HG03439 (cell line): ENCODE data around the gene KRTAP3-2.
"Not testable (repeated sequence)": the region's sequence is repeated elsewhere in the genome, so short reads cannot be mapped to it uniquely, and the experiment has no call there.

Source experiments
- ATAC-seq: cut with Tn5 transposase; IDR thresholded peaks from one replicate; pipeline ENCODE4 v1.9.1; 2021; ENCODE audit warnings: mild to moderate bottlenecking, moderate library complexity; ENCODE audit not compliant: unreplicated experiment

The KRTAP3-2 gene

DNA sequence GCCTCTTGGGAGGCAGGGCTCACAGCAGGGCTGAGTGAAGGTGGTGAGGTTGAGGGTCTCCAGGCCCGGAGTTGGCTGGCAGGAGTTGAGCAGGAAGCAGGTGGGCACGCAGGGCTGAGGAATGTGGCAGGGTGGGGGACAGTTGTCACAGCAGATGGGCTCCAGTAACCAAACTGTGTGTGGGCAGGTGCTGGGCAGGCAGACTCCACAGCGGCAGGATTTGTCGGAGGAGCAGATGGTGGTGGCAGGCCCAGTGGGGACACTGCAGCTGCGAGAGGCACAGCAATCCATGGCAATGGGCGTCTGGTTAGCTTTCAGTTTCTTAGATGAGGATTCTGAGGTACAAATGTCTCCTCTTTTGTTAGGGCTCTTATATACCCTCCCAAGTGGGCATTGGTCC lies at the start of gene KRTAP3-2:
Gene KRTAP3-2, minus strand, starts transcription at position 344 of the 400 bp plus-strand sequence. Its CDS starts 53 bp downstream, at position 291.
- ATAC-seq: not testable (repeated sequence)

DNA sequence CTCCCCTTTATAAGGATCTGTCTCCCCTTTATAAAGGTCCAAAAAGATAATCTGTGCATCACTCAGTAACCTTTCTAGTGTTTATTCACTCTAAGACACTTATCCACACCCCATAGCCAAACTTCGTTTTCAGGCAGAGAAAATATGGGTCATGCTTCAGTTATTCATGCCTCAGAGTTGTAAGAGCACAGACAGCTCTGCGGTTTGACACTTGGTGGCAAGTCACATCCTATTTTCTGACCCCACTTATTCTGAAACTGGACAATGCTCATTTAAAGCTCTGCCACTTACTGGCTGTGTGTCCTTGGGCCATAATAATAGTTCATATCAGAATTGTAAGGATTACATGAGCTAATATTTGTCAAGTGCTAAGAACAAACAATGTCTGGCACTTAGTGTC lies 49.4 kb upstream of the KRTAP3-2 start:
- no peak for ATAC-seq

DNA sequence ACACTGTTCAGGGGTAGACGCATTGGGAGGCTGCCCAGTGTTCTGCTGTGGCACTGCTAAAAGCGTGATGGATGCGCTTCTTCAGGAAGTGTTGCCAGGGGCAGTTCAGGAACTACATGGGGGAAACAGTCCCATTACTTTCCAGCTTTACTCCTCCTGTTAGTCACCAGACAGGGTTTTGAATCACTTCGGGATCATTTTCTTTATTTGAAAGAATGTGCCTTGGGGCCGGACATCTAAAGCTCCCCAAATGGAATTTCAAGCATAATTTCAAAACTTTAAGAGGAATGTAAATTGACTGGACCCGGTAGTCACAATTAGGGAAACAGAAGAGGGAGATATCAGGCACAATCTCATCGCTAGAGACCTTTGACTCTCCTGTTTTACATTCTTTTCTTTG lies 48.7 kb upstream of the KRTAP3-2 start:
- ATAC-seq: no peak

DNA sequence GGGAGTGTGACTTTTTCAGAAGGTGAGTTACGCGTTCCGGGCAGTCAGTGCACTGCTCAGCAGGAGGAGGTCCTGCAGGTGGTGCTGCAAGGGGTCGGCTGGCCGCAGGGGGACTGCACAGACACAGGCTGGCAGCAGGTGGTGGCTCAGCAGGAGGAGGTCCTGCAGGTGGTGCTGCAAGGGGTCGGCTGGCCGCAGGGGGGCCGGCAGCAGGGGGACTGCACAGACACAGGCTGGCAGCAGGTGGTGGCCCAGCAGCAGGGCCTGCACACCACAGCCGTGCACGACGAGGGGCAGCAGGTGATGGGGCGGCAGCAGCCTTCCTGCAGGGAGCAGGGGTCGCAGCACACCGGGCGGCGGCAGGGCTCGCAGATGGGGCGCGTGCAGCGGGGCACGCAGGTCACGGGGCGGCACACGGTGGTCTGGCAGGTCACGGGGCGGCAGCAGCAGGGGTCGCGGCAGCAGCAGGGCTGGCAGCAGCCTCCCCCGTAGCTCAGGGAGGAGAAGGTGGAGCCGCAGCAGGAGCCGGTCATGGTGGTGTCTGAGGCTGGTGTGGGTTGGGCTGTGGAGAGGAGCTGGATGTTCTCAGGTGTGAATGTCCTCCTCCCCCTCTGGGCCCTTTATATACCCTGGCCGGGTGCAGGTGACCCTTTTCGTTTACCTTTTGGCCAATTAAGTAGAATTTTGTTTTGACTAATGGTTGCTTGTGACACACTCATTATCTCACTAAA lies 47.2 kb upstream of the KRTAP3-2 start, which contains the start of gene KRTAP2-1:
Gene KRTAP2-1, minus strand, starts transcription at position 582 of the 731 bp plus-strand sequence. Its CDS starts 49 bp downstream, at position 533.
- ATAC-seq: not testable (repeated sequence)

DNA sequence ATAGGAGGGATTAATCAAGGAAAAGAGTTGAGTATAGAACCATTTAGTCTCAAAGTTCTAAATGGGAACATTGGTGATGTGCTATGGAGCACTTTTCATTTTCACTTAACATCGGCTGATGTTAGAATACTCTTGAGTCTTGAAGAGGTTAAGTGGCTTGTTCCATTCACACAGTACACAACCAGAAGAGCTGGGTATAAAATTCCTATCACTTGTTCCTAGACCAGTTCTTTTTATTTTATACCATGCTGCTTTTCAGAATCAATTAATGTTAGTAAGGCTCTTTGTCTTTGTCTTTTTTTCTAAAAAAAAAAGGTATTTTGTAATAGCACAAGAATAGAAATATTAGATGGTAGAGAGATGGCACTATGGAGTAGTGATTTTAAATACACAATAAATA lies 43.2 kb upstream of the KRTAP3-2 start:
- no peak for ATAC-seq

DNA sequence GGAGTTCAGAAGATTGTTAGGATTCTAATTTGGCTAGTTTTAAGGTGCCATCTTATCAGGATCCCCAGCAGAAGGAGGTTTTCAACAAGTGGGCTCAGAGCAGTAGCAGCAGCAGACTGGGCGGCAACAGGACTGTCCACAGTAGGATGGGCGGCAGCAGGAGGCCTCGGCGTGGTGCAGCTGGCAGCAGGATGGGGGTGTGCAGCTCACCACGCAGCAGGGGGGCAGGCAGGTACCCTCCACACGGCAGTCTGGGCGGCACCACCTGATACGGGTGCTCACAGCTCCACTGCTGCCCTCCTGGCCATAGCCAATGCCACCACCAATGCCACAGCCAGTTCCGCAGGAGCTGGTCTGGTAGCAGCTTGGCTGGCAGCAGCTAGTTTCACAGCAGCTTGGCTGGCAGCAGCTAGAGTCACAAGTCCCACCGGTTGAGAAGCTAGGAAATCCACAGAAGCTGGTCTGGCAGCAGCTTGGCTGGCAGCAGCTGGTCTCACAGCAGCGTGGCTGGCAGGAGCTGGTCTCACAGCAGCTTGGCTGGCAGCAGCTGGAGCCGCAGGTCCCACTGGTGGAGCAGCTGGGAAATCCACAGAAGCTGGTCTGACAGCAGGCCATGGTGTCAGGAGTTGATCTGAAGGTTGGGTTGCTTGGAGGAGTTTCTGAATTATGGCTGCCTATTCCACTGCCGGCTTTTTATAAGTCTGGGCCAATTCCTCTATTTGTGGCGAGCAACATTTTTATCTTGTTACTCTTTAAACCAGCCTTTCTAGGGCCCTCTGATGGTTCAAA lies 41.3 kb upstream of the KRTAP3-2 start, which contains the start of gene KRTAP1-1:
Gene KRTAP1-1, minus strand, starts transcription at position 668 of the 789 bp plus-strand sequence. Its CDS starts 53 bp downstream, at position 615.
- not testable (repeated sequence) for ATAC-seq

DNA sequence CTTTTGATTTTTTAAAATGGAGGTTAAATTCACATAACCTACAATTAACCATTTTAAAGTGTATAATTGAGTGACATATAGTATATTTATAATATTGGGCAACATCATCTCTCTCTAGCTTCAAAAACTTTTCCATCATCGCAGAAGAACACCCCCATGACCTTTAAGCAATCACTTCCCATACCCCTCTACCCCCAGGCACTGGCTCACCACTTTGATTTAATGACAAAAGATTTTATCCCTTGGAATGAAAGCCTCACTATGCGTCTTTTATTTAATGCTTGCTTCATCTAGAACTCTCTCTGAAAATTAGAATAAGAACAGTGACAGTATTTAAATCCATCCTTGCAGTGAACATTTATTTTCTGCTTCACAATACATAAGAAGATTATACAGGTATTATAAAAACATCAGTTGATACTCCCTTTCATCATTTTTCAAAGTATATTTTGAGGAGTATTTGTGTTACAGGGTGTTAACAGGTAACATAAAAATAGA lies 38.2 kb upstream of the KRTAP3-2 start:
- no peak for ATAC-seq

DNA sequence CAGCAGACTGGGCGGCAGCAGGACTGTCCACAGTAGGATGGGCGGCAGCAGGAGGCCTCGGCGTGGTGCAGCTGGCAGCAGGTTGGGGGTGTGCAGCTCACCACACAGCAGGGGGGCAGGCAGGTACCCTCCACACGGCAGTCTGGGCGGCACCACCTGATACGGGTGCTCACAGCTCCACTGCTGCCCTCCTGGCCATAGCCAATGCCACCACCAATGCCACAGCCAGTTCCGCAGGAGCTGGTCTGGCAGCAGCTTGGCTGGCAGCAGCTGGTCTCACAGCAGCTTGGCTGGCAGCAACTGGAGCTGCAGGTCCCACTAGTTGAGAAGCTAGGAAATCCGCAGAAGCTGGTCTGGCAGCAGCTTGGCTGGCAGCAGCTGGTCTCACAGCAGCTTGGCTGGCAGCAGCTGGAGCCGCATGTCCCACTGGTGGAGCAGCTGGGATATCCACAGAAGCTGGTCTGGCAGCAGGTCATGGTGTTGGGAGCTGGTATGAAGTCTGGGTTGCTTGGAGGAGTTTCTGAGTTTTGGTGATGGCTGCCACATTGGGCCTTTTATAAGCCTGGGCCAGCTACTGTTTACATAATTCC lies 34.7 kb upstream of the KRTAP3-2 start, which contains the start of gene KRTAP1-3:
Gene KRTAP1-3, minus strand, starts transcription at position 529 of the 590 bp plus-strand sequence. Its CDS starts 53 bp downstream, at position 476.
- not testable (repeated sequence) for ATAC-seq

DNA sequence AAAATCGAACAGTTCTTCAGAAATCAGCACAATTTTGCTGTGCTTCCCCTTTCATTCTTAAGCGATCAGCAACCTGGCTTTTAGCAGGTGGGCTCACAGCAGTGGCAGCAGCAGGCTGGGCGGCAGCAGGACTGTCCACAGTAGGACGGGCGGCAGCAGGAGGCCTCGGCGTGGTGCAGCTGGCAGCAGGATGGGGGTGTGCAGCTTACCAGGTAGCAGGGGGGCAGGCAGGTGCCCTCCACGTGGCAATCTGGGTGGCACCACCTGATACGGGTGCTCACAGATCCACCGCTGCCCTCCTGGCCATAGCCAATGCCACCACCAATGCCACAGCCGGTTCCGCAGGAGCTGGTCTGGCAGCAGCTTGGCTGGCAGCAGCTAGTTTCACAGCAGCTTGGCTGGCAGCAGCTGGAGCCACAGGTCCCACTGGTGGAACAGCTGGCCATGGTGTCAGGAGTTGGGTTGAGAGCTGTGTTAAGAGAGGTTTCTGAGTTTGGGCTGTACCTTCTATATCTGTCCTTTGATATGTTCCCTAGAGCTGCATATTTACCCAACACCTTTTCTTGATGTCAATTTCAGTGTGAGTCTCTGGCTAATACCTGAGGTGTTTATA lies 30.0 kb upstream of the KRTAP3-2 start, which contains the start of gene KRTAP1-4:
Gene KRTAP1-4, minus strand, starts transcription at position 563 of the 613 bp plus-strand sequence. Its CDS starts 117 bp downstream, at position 446.
- no peak for ATAC-seq

DNA sequence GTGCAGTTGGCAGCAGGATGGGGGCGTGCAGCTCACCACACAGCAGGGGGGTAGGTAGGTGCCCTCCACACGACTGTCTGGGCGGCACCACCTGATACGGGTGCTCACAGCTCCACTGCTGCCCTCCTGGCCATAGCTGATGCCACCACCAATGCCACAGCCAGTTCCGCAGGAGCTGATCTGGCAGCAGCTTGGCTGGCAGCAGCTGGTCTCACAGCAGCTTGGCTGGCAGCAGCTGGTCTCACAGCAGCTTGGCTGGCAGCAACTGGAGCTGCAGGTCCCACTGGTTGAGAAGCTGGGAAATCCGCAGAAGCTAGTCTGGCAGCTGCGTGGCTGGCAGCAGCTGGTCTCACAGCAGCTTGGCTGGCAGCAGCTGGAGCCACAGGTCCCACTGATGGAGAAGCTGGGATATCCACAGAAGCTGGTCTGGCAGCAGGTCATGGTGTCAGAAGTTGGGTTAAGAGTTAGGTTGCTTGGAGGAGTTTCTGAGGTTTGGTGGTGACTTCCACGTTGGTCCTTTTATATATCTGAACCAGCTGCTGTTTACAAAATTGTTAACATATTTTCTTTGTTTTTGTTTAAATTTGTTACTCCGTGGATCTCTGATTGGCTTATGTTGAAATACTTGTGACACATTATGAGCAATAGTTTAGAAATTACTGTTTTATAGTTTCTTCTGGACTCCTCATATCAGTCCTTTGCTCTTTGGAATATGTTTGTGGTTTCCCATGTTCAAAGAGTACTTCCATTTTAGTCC lies 27.2 kb upstream of the KRTAP3-2 start, which contains the start of gene KRTAP1-5:
Gene KRTAP1-5, minus strand, starts transcription at position 494 of the 757 bp plus-strand sequence. Its CDS starts 53 bp downstream, at position 441.
- no peak for ATAC-seq

DNA sequence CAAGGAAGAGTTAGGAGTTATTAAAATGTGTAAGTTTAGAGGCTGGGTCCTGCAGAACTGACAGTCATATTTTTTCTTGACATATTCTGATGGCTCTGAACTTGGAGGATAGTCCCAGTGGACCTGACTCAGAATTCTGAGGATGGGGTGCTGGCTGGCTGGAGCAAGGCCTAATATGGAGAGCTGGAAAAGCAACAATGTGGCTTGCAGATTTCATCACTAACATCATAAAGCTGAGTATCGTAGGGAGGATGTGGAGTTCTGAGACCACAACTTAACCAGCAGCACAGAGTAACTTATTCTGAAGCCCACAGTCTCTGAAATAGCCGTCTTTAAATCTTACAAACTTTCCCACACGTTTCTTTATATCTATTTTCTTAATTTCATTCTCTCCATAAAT lies 25.0 kb upstream of the KRTAP3-2 start:
- ATAC-seq: no peak

DNA sequence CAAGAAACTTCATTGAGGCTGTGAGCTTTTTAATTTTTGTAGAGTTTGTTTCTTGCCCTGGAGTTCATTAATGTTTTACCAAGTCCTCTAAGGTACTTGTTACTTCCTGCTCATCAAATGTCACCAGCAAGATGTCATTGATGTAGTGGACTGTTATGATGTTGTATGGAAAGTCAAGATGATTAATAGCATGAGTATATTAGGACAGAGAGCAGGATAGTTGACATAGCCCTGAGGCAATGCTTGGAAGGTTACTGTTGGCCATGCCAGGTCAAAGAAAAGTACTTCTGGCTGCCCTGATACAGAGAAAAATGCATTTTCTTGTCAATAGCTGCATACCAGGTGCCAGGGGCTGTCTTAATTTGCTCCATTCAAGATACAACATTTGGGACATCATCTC lies 20.6 kb upstream of the KRTAP3-2 start:
- ATAC-seq: no peak

DNA sequence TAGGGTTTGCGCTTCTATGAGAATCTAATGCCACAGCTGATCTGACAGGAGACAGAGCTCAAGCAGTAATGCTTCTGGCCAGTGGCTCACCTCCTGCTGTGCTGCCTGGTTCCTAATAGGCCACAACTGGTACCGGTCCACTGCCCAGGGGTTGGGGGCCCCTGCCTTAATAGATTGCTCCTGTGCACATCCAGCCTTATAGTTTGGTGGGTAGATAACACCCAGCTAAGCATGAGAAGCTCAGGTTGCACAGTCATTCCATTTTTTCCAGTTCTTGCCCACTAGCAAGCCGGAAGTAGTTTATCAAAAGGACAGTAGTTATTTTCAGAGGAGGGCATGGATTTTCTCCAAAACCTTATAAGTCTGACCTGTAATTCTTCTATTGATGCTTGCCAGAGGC lies 19.7 kb upstream of the KRTAP3-2 start:
- ATAC-seq: no peak

DNA sequence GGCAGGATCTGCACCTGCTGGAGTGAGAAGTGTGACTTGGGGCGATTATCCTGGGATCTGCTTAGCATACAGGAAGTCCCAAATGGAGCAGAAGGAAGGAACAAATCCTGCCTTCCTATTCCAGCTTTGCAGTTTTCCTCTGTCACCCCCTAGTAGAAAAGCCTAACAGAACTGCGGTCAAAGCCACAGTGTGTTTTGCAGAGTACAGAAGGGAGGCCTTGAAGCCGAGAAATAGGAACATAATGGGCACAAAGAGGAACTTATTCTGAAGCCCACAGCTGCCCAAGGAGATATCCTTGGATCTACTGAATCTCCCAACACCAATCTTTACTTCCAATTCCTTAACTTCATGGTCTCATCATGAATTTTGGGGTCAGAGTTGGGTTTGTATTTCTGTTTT lies 18.8 kb upstream of the KRTAP3-2 start:
- ATAC-seq: no peak

DNA sequence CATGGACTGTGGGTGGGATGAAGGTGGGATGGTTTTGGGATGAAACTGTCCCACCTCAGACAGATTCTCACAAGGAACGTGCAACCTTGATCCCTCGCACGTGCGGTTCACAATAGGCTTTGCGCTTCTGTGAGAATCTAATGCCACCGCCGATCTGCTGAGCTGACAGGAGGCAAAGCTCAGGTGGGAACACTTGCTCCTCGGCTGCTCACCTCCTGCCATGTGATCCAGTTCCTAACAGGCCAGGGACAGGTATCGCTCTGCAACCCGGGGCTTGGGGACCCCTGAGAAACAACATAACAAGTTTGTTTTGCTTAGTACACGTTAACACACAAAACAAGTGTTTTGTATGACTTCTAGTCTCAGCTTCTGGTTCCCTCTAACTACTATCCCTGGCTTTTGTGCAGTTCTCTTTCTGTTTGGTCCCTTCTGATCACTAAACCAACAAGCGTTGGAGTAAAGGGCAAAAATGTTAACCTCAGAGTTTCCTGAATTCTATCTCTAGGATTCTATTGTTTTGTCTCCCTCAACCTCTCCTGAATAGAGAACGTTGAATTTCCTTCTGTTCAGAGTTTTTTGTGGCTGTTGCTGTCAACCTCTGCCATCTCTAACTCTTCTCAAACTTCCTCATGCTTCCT lies 17.0 kb upstream of the KRTAP3-2 start:
- ATAC-seq: no peak

DNA sequence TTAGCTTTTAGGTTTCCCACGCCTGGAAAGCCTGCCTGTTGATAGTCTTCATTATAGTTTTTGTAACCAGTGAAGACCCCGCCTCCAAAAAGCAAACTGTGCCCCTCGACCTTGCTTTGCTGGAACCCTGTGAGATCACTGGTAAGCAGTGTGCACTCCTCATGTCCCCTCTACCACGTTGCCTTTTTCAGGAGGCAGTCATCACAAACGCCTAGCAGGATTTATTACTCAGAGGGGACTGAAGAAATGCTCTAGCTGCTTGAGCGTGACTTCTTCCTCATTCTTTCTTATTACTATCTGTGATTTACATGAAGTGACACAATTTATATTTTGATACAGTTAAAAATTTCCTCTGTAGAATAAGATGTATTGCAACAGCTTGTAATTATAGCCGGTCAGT lies 15.7 kb upstream of the KRTAP3-2 start:
- no peak for ATAC-seq

DNA sequence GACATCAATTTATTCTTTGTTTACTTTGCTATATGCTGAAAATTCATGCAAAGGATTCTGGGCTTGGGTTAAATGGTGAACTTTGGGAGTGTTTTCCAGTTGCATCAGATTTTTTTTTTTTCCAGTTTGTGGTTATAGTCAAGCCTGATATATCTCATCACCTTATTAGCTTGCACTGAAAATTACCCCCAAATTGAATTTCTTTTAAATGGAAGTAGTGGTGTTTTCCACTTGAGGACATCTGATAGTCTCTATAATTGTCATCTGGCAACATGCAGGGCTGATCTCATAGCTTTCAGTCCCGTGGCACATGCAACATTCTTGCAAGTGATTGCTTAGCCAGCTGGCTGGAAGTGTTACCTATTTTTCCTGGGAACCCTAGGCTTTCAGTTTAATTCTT lies 13.9 kb upstream of the KRTAP3-2 start:
- ATAC-seq: no peak

DNA sequence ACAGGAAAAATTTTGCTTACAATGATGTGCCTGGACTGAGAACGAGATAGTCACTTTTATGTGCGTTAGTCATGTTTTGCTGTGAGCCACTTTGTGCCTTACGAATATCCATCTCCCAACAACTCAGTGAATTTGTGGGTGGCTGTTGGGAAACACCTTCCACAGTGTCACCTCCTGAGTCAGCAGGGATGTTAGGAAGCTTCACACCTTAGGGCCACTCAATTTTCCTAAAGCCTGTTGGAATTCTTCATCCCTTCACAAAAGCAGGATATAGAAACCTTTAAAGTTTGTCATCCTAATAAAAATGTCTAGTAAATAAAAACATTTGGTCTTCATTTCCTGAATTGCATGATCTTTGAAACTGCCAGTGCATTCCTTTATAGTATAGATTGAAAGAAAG lies 13.5 kb upstream of the KRTAP3-2 start:
- ATAC-seq: no peak
